Loucy (cell line): ENCODE measurements around the gene SMIM38.

Experiments
- H2AFZ ChIP-seq: fragments of 200-600 bp; sonication (generic); 2 replicates; pipeline ENCODE4 v1.6.0; 2016; ENCODE audit warnings: antibody characterized with exemption, mild to moderate bottlenecking, low read length, moderate library complexity
- H3F3A ChIP-seq: fragments of 200-600 bp; 2 replicates; pipeline ENCODE4 v1.6.0; 2016; ENCODE audit warnings: antibody characterized with exemption, low read depth, mild to moderate bottlenecking
- H3K27me3 ChIP-seq: fragments of 200-600 bp; sonication (generic); 2 replicates; pipeline ENCODE4 v1.6.1; 2014; ENCODE audit warnings: low read length, mild to moderate bottlenecking; ENCODE audit not compliant: insufficient read depth, poor library complexity, severe bottlenecking
- H3K36me3 ChIP-seq: fragments of 200-600 bp; sonication (generic); 2 replicates; pipeline ENCODE4 v1.6.1; 2016; ENCODE audit warnings: low read length; ENCODE audit not compliant: insufficient read depth
- H3K4me1 ChIP-seq: fragments of 200-600 bp; sonication (generic); 2 replicates; pipeline ENCODE4 v1.5.1; 2014; ENCODE audit warnings: low read length, mild to moderate bottlenecking; ENCODE audit not compliant: insufficient read depth, poor library complexity, severe bottlenecking
- H3K4me2 ChIP-seq: fragments of 200-600 bp; sonication (generic); 2 replicates; pipeline ENCODE4 v1.6.0; 2014; ENCODE audit warnings: antibody characterized with exemption, low read length, low read depth, mild to moderate bottlenecking; ENCODE audit not compliant: poor library complexity, severe bottlenecking
- H3K4me3 ChIP-seq: fragments of 200-600 bp; sonication (generic); 2 replicates; pipeline ENCODE4 v1.5.1; 2014; ENCODE audit warnings: low read length, mild to moderate bottlenecking, mixed read lengths; ENCODE audit not compliant: poor library complexity, severe bottlenecking
- H3K79me2 ChIP-seq: fragments of 200-600 bp; sonication (generic); 2 replicates; pipeline ENCODE4 v1.6.1; 2014; ENCODE audit warnings: low read length; ENCODE audit not compliant: insufficient read depth
- H3K9ac ChIP-seq: fragments of 200-600 bp; sonication (generic); 2 replicates; pipeline ENCODE4 v1.6.0; 2014; ENCODE audit warnings: mild to moderate bottlenecking, low read depth, low read length, moderate library complexity; ENCODE audit not compliant: poor library complexity, severe bottlenecking
- H3K9me2 ChIP-seq: fragments of 200-600 bp; sonication (generic); replicated peaks from 2 replicates; pipeline ENCODE4 v1.6.1; 2016; ENCODE audit warnings: low read depth, low read length, mixed read lengths
- H3K9me3 ChIP-seq: fragments of 200-600 bp; sonication (generic); 2 replicates; pipeline ENCODE4 v1.6.1; 2014; ENCODE audit warnings: mild to moderate bottlenecking, antibody characterized with exemption, low read length, low read depth; ENCODE audit not compliant: insufficient read depth
- H4K20me1 ChIP-seq: fragments of 200-600 bp; sonication (generic); 2 replicates; pipeline ENCODE4 v1.6.0; 2014; ENCODE audit warnings: antibody characterized with exemption, low read length, mild to moderate bottlenecking; ENCODE audit not compliant: insufficient read depth, poor library complexity, severe bottlenecking
- EZH2phosphoT487 ChIP-seq: fragments of 200-600 bp; IDR thresholded peaks from 2 replicates; pipeline ENCODE4 v1.6.1; 2018; ENCODE audit warnings: antibody characterized with exemption, mild to moderate bottlenecking, moderate library complexity, borderline replicate concordance
- TF ChIP-seq, protein P1 (sequence below): fragments of 200-600 bp; sonication (generic); conservative IDR thresholded peaks from 2 replicates; pipeline ENCODE4 v1.5.1; 2014; ENCODE audit warnings: mild to moderate bottlenecking, antibody characterized with exemption, low read length

SMIM38 gene

DNA sequence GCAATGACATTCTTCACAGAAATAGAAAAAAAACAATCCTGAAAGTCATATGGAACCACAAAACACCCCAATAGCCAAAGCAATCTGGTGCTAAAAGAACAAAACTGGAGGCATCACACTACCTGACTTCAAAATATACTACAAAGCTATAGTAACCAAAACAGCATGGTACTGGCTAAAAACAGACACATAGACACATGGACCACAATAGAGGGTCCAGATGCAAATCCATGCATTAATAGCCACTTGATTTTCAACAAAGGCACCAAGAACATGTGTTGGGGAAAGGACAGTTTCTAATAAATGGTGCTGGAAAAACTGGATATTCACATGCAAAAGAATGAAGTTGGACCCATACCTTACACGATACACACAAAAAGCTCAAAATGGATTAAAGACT lies 27.9 kb upstream of the SMIM38 start:
- H3K27me3 ChIP-seq, result no peaks in the 10 kb centered on the region
- TF ChIP-seq EZH2phosphoT487, result no peak
- TF ChIP-seq, protein P1, sequence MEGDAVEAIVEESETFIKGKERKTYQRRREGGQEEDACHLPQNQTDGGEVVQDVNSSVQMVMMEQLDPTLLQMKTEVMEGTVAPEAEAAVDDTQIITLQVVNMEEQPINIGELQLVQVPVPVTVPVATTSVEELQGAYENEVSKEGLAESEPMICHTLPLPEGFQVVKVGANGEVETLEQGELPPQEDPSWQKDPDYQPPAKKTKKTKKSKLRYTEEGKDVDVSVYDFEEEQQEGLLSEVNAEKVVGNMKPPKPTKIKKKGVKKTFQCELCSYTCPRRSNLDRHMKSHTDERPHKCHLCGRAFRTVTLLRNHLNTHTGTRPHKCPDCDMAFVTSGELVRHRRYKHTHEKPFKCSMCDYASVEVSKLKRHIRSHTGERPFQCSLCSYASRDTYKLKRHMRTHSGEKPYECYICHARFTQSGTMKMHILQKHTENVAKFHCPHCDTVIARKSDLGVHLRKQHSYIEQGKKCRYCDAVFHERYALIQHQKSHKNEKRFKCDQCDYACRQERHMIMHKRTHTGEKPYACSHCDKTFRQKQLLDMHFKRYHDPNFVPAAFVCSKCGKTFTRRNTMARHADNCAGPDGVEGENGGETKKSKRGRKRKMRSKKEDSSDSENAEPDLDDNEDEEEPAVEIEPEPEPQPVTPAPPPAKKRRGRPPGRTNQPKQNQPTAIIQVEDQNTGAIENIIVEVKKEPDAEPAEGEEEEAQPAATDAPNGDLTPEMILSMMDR, result no peak
- no peaks in the 10 kb centered on the region for H4K20me1 ChIP-seq
- H3K9me3 ChIP-seq, result no peaks in the 10 kb centered on the region; the same call in 1 of the 2 replicates
- no peak overlapping the region for H3K4me2 ChIP-seq
- no peaks in the 10 kb centered on the region for H3K9me2 ChIP-seq
- no peak overlapping the region for H2AFZ ChIP-seq
- H3F3A ChIP-seq, result no peaks in the 10 kb centered on the region
- H3K79me2 ChIP-seq, result no peaks in the 10 kb centered on the region
- no peaks in the 10 kb centered on the region for H3K36me3 ChIP-seq
- H3K4me1 ChIP-seq, result peaks cover 6% of the 10 kb centered on the region
- no peak overlapping the region for H3K4me3 ChIP-seq
- no peak overlapping the region for H3K9ac ChIP-seq

DNA sequence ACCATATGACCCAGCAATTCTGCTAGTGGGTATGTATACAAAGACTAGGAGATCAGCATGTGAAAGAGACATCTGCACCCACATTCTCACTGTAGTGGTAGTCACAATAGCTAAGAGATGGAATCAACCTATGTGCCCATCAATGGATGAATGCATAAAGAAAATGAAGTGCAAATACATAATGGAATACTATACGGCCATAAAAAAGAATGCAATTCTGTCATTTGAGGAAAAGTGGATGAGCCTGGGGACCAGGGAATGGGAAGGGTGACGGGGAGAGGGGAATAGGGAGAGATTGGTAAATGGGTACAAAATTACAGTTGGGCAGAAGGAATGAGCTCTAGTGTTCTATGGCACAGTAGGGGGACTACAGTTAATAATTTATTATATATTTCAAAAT lies 26.7 kb upstream of the SMIM38 start:
- Histone ChIP-seq H4K20me1 (no peaks in the 10 kb centered on the region), H2AFZ (no peak overlapping the region), H3K27me3 (no peaks in the 10 kb centered on the region), H3K36me3 (no peaks in the 10 kb centered on the region), H3F3A (no peaks in the 10 kb centered on the region), H3K9me2 (no peaks in the 10 kb centered on the region), H3K4me1 (peaks cover 3% of the 10 kb centered on the region), H3K9me3 (no peaks in the 10 kb centered on the region; the same call in 1 of the 2 replicates), H3K4me3 (no peak overlapping the region), H3K79me2 (no peaks in the 10 kb centered on the region), H3K9ac (no peak overlapping the region), H3K4me2 (no peak overlapping the region)
- TF ChIP-seq EZH2phosphoT487, result no peak
- TF ChIP-seq, protein P1, result no peak

DNA sequence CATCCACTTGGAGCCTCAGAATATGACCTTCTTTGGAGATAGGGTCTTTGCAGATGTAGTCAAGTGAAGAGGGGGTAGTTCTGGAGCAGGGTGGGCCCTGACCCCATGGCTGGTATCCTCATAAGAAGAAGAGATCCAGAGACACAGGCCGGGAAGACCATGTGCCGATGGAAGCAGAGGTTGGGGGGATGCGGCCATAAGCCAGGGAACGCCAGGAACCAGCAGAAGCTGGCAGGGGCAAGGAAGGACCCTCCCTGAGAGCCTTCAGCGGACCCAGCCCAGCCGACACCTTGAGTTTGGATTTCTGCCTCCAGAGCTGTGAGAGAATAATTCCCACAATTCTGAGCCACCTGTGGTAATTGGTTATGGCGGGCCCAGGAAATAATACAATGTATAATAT lies 26.1 kb upstream of the SMIM38 start:
- Histone ChIP-seq H3K27me3 (no peaks in the 10 kb centered on the region), H3K36me3 (no peaks in the 10 kb centered on the region), H4K20me1 (no peaks in the 10 kb centered on the region), H2AFZ (no peak overlapping the region), H3K9ac (no peak overlapping the region), H3K9me3 (no peaks in the 10 kb centered on the region; the same call in 1 of the 2 replicates), H3F3A (no peaks in the 10 kb centered on the region), H3K9me2 (no peaks in the 10 kb centered on the region), H3K4me1 (no peaks in the 10 kb centered on the region), H3K79me2 (no peaks in the 10 kb centered on the region), H3K4me2 (no peak overlapping the region), H3K4me3 (no peak overlapping the region)
- TF ChIP-seq, protein P1, result no peak
- TF ChIP-seq EZH2phosphoT487, result no peak
